HG03066 (cell line): ENCODE measurements around the gene DNAJB13.

Experiments used
- ATAC-seq: cut with Tn5 transposase; IDR thresholded peaks from one replicate; pipeline ENCODE4 v1.9.1; 2021; ENCODE audit warnings: low read depth; ENCODE audit not compliant: unreplicated experiment

Gene DNAJB13

GRCh38 chr11:73949912-73950311, 914 bp upstream of the DNAJB13 start:
- ATAC-seq = no peak

- no peak for ATAC-seq
These were observed 971 bp downstream of the DNAJB13 start for GRCh38 chr11:73951797-73952196.

DNA sequence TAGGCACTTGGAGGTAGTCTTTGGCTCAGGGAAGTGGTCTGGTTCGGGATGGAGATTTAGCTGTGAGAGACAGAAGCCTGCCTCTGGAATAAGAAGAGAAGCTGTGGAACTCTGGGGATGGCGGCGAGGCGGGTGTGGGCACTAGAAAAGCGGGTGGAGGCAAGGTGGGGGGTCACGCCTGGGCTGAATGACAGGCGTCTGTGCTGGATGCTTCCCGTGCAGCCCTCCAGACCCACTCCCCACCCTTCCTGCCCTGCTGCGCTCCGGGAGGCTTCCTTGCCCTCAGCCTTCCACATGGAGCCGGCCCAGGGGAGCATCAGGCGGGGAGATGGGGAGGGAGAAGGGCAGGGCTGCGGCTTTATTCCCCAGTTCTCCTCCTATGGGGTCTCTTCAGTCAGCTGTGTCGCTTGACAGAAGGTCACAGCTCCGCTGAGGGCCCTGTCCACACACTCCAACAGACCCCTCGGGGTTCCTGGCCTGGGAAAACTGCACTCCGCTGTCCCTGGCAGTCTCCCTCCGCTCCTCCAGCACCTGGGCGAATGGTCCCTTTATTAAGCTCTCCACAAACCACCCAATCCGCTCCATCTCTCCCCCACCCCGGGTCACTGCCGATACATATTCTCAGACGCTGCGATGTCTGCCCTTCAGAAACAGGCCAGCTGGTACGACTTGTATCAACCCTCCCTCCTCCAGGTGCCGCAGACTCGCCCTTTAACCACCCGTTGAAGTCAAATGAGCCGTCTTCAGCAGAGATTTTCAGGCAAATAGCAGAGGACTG, 6.2 kb downstream of the DNAJB13 start:
- ATAC-seq = no peak

- ATAC-seq = no peak
These were observed 7.0 kb downstream of the DNAJB13 start for GRCh38 chr11:73957654-73958361.

GRCh38 chr11:73958521-73959141, 7.8 kb downstream of the DNAJB13 start:
- ATAC-seq = no peak

GRCh38 chr11:73961321-73961720, 10.5 kb downstream of the DNAJB13 start:
- no peak for ATAC-seq

DNA sequence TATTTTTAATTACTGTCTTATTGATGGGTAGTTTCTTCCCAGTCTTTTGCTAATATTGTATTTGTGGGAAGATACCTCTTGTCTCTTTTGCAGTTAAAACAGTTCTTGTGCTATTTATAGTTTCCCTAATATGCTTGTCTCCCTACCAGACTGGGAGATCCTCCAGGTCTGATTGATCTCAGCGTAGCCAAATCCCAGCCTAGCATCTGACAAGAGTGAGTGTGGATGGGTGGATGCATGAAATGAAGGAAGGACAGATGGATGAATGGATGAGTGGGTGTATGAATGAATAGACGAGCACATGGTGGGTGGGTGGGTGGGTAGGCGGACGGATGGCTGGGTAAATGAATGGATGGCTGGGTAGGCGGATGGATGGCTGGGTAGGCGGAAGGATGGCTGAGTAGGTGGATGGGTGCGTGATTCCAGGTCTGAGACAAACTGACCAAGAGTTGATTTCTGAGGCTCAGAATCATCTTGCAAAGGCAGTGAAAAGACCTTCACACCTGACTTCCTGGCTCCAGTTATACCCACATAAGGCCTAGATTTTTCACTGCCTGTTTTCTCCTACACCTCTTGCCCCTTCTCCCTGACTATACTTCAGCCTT, 11.4 kb downstream of the DNAJB13 start:
- ATAC-seq = no peak

GRCh38 chr11:73963861-73964260, 13.0 kb downstream of the DNAJB13 start:
- no peak for ATAC-seq

GRCh38 chr11:73965076-73965763, 14.4 kb downstream of the DNAJB13 start:
- ATAC-seq = no peak

DNA sequence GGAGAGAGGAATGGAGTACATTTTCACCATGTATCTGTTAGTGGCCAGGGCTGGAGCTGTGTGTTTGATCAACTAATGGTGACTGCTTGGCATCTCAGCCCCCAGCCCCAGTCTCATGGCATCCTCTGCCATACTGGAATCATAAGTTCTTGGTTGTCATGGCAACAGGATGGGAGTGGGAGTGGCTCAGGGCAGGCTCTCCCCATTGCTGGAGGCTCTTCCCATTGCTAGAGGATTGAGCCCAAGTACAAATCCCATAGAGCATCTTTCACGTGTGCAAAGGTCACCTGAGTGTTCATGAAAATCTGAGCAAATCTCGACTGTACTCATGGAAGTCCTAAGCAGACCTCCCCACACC, 14.9 kb downstream of the DNAJB13 start:
- ATAC-seq = no peak

GRCh38 chr11:73968356-73968966, 17.6 kb downstream of the DNAJB13 start:
- no peak for ATAC-seq

DNA sequence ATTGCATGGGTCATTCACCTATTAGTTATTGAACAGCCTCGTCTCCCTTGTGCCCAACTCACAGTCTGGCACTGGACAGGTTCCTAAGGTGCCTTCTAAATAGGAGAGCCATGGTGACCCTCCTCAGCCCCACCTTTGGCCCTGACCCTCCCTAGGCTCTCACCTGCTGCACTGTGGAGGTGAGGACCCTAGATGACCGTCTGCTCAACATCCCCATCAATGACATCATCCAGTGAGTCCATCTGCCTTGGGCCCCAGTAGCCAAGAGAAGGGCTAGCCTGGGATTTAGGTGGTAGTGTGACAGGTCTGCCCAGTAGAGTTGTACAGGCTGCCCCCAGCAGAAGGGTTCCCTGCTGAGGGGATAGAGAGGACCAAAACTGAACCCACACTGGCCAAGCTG, 18.3 kb downstream of the DNAJB13 start:
- ATAC-seq = no peak

DNA sequence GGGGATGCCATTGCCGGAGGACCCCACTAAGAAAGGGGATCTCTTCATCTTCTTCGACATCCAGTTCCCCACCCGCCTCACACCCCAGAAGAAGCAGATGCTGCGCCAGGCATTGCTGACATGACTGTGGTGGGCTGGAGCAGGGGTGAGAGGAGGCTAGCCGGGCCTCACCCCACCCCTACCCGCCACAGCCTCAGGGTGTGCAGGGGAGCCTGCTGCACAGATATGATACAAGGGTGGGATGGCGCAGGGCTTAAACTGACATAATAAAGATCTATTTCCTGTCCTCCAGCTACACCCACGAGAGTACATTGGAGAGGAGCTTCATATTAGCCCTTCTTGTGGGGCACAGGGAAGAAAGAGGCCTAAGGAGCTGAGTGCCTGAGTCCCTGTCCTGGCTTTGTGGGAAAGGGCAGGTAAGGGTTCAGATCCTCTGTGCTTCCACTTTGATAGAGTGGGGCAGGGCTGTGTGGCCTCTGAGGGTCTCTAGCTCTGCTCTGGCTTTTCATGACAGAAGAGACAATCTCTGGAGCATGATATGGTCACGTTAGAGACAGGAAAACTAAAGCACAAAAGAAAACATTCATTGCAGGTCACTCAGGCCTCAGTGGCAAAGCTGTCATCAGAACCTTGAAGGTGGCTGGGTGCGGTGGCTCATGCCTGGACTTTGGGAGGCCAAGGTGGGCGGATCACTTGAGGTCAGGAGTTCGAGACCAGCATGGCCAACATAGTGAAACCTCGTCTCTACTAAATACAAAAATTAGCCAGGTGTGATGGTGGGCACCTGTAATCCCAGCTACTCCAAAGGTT, 19.4 kb downstream of the DNAJB13 start:
- ATAC-seq = no peak

DNA sequence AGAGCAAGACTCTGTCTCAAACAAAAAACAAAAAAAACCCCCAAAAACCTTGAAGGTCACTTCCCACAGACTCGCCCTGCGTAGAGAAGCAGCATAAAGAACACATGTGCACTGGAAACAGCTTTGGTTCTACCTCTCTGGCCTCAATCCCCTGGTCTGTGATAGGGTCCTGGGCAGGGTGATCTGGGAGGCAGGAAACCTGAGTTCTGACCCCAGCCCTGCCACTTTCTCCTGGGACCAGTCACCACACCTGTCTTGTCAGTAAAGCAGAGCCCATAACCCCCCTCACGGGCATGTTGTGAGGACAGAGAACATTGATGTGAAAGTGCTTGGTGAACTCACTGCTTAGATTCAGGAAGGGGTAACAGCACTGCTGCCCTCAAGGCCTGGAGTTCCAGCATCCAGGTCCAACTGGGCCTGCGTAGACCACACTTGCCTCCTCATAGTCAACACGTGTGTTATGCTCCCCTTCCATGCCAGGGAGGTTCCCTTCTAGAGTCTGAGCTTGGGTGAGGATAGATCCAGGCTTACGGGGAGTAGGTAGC, 20.4 kb downstream of the DNAJB13 start:
- no peak for ATAC-seq

DNA sequence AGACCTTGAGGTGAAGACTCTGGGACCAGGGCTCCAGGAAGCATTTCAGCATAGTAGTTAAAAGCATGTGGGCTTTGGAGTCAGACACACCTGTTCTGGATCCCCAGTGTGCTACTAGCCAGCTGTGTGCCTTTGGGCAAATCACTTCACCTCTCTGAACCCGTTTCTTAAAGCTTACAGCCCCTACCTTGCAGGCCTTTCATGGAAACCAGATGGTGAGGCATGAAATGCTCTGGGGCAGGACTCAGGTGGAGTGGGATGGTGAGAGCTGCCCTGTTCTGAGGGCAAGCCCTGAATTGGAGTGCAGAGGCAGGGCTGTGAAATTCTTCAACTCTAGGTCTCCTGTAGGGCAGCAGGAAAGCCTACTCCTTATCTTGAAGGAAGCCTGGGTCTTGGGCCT, 21.4 kb downstream of the DNAJB13 start:
- ATAC-seq = no peak

GRCh38 chr11:73972620-73973449, 22.0 kb downstream of the DNAJB13 start:
- no peak for ATAC-seq

DNA sequence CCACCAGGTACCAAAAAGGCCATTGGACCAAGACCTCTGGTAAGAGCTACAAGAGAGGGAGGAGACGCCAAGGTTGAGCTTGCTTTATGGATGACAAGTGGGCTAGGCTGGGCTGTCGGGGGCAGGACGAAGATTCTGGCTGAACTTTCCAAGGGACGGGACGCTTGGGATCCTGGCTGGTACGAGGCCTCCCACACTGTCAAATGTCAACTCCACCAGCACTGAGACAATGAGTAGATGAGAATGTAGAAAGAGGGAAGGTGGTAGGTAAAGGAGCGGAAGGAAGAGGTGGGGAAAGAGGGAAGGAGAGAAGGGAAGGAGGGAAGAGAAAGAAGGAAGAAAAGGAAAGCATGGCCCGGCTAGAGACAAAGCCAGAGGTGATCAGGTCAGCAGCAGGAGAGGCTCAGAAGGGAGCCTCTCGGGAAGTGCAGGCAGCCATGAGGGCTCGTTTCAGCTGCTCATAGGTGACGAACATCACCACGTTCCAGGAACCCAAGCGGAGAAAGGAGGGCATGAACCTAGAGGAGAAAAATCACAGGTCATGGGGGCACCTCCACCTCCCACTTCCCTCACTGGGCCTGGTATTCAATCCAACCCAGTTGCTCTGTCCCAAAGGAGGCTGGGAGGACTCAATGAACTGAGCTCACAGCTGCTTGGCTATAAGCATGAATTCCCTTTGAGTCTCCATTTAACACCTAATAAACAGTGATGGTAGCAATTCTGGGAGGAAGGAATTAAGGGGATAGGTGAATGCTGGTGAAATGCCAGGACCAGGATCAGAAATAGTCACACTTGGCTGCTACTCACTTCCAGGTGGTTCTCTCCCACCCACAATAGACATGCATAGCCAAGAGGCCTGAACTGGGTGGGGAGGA, 24.0 kb downstream of the DNAJB13 start:
- no peak for ATAC-seq

DNA sequence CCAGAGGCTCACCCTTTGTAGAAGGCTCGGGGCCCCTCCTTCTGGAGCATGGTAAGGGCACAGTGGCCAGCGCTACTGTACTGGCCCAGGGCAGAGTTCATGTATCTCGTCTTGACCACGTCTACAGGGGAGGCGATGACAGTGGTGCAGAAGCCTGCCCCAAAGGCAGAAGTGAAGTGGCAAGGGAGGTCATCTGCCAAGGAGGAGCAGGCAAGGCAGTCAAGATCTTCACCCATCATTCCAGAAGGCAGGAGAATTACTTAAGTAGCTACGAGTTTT, 24.6 kb downstream of the DNAJB13 start:
- ATAC-seq = no peak
